HG03432 (cell line): Measurements from ENCODE around the gene G3BP1.
"Not testable (repeated sequence)": the region's sequence is repeated elsewhere in the genome, so short reads cannot be mapped to it uniquely, and the experiment has no call there.

Experiments
- ATAC-seq: cut with Tn5 transposase; IDR thresholded peaks from one replicate; pipeline ENCODE4 v1.9.1; 2021; ENCODE audit warnings: mild to moderate bottlenecking, moderate library complexity; ENCODE audit not compliant: unreplicated experiment

The G3BP1 gene

GRCh38 chr5:151771259-151772028 lies at the start of gene G3BP1:
Gene G3BP1 (plus strand): TSS chr5:151771954. CDS start chr5:151786621, 14,667 bp downstream.
- ATAC-seq: peak; percentile 82

DNA sequence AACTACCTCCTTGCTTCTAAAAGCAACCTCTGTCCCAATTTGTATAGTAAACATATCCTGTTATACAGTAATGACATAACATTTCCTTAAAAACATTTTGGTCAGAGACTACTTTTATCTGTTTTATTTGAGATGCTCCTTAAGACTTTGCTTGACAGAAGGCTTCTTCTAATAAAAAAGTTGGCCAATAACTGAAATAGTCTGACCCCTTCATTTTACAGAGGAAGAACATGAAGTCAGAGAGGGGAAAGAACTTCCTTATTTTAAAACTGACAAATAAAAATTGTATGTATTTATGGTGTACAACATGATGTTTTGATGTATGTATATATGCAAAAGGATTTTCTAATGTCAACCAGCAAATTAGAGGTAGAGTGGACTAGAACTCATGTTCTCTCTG lies 49.2 kb upstream of the G3BP1 start:
- no peak for ATAC-seq

DNA sequence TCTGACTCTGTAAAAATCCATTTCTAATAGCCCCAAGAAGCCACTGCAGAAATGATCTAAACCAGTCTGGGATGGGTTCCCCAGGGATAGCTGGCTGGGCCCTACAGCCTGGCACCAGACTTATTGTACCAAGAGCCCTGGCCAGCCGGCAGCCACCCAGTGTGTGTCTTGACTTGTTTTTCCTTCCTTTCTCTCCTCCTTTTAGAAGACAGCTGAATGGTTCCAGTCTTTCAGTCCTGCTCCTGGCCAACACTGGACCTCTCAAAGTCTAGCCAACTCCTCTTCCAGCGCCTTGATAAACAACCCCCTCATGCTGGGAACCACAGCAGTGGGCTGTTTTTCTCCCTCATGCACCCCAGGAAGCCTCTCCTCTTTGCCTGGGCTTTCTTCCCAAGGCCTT lies 47.4 kb upstream of the G3BP1 start:
- ATAC-seq: no peak

GRCh38 chr5:151729597-151729996 lies 42.2 kb upstream of the G3BP1 start:
- not testable (repeated sequence) for ATAC-seq

DNA sequence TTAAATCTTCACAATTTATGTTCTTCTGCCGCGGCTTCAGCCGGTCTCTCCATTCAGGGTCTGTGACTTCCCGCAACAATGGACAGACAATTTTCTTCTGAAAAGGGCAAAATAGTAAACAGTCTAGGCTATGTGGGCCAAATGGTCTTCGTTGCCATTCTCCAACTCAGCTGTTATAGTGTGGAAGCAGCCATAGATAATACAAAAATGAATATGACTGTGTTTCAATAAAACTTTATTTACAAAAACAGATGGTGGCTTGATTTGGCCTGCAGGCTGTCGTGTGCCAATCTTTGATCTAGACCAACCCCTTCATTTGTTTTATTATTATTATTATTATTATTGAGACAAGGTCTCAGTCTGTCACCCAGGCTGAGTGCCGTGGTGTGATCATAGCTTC lies 41.4 kb upstream of the G3BP1 start:
- no peak for ATAC-seq

GRCh38 chr5:151733358-151734063 lies 38.2 kb upstream of the G3BP1 start:
- no peak for ATAC-seq

- ATAC-seq: no peak
Observed at GRCh38 chr5:151734064-151734408, 37.7 kb upstream of the G3BP1 start.

- ATAC-seq: no peak
Observed at GRCh38 chr5:151735646-151736045, 36.1 kb upstream of the G3BP1 start.

GRCh38 chr5:151737431-151737830 lies 34.3 kb upstream of the G3BP1 start:
- no peak for ATAC-seq

DNA sequence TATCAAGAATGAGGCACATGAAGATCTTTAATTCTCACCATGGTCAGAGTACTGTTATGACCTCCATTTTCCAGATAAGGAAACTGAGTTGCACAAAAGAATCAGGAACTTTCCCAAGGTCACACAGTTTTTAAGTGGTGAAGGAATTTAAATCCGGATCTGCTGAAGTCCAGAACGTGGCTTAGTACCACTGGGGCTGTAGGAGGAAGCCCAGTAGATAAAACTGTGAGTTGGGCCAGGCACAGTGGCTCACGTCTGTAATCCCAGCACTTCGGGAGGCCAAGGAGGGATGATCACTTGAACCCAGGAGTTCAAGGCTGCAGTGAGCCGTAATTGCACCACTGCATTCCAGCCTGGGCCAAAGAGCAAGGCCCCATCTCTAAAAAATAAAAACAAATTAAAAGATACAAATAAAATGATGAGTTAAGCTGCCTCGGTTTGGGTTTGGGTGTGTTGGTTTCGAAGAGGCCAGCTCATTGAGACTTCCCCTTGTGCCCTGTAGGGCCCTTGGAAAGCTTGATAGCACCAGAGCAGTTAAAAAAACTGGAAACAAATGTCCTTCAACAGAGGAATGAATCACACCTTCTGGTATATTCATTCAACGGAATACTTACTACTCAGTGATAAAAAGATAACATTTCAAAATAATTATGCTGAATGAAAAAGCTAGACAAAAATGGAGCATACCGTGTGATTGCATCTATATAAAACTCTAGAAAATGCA lies 33.5 kb upstream of the G3BP1 start:
- ATAC-seq: no peak

DNA sequence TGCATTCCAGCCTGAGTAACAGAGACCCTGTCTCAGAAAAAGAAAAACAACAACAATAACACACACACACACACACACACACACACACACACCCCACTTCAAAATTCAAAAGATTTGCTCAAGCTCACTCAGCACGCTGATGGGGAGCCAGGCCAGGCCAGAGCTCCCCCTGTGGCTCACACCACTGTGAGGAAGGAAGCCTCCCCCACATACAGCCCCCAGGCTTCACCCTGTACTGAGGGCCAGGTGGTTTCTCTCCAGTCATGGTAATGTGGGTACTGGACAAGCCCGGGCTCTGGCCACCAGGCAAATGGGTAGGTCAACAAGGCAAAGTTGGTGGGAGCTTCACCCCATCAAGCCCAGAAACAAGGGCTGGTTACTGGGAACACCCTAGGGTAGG lies 32.4 kb upstream of the G3BP1 start:
- no peak for ATAC-seq

GRCh38 chr5:151739939-151740335 lies 31.8 kb upstream of the G3BP1 start:
- ATAC-seq: no peak

DNA sequence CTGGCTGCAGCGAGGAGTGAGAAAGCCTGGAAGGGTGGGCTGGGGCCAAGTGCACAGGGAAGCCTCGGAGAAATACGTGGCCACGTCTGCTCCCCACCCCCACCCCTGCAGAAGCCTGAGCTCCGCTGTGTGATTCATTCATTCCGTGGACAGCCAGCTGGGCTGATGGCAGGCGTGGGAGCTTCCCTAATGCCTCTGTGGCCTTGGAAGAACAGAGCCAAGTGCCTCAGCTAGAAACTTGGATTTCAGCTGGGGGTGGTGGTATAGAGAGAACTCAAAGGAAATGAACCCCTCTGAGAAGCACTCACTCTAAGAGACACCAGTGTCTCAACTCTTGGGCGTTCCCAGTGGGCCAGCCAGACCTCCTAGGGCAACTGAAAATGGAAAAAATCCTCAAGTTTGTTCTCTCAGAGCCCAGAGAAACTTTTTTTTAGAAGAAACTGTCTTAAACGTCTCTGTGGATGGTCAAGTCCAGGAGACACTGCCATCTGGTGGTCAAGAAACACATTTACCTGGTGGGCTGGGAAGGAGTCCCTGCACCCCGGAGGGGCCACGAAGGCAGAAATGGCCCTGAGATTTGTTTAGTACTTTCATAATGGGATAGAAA lies 31.3 kb upstream of the G3BP1 start:
- peak; percentile 57 for ATAC-seq

- ATAC-seq: peak; percentile 15
Observed at GRCh38 chr5:151740958-151741373, 30.8 kb upstream of the G3BP1 start.

- no peak for ATAC-seq
Observed at GRCh38 chr5:151741678-151742423, 29.9 kb upstream of the G3BP1 start.

DNA sequence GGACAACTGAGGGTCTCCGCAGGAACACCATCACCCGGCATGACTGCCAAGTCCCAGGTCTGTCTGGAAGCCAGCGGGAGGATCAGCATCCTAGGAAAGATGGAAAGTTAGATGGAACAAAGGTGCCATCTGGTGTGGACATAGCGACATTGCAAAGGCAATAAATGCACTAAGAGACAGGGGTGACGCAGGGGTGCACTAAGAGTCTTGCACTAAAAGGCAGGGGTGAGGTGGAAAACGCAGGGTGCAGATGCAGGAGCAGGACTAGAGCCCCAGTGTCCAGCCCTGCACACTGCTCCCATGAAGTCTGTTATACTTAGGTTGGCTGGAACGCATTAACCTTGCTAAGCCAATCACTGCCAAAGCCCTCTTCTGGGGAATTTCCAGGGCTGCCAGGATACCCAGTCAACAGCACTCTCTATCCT lies 28.9 kb upstream of the G3BP1 start:
- no peak for ATAC-seq

GRCh38 chr5:151743530-151743929 lies 28.2 kb upstream of the G3BP1 start:
- no peak for ATAC-seq

DNA sequence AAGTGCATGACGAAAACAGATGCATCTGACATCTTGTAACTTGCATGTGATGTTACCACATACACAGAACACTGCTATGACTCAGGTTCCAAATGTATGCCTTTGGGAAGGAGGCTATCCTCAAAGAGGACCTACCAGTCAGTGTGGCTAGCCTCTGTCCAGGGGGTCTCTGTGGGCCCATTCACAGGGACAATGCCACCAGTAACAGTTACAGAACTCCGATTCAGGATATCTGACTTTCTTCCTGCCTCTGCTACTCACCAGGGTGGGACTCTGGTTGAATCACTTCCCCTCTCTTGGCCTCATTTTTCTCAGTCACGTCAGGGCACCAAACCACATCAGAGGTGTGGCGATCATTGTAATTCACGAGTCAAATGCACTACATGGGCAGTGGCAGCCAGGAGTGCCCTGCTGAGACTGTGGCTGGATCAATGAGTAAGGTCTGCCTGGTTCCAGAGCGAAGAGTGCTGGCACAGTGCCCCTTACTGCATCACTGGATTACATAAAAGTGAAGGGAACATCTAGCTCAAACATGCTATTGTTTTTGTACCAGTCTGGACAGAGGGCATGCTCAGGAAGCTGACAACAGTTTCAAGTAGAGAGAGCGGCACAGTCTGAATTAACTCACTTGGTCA lies 26.6 kb upstream of the G3BP1 start:
- peak; percentile 74 for ATAC-seq

DNA sequence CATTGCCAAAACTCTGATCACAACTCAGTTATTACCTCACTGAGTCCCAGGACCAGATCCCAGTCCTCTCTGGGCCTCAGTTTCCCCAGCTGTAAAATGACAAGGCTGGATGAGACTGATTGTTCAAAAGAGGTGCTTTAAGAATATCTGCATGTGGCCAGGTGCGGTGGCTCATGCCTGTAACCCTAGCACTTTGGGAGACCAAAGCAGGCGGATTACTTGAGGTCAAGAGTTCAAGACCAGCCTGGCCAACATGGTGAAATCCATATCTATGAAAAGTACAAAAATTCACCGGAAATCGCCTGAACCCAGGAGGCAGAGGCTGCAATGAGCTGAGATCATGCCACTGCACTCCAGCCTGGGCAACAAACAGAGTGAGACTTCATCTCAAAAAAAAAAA lies 21.6 kb upstream of the G3BP1 start:
- ATAC-seq: no peak

GRCh38 chr5:151751091-151751490 lies 20.7 kb upstream of the G3BP1 start:
- no peak for ATAC-seq
